HG02763 (cell line): ENCODE measurements around the gene CREM.
A peak's percentile ranks its signal among the peaks of the same experiment; 100 is the strongest.
"Not testable (repeated sequence)": the region's sequence is repeated elsewhere in the genome, so short reads cannot be mapped to it uniquely, and the experiment has no call there.

ENCODE experiments used
- ATAC-seq: cut with Tn5 transposase; IDR thresholded peaks from one replicate; pipeline ENCODE4 v1.9.1; 2021; ENCODE audit warnings: mild to moderate bottlenecking, moderate library complexity; ENCODE audit not compliant: unreplicated experiment

CREM gene

GRCh38 chr10:35126530-35127288 is at the start of gene CREM:
Gene CREM (plus strand): TSS chr10:35126846. CDS start chr10:35137836, 10,990 bp downstream.
- peak; percentile 75 for ATAC-seq

- no peak for ATAC-seq
Measured at GRCh38 chr10:35079265-35079664, 47.4 kb upstream of the CREM start.

- ATAC-seq = no peak
Measured at GRCh38 chr10:35079763-35080162, 46.9 kb upstream of the CREM start.

- ATAC-seq = not testable (repeated sequence)
Measured at GRCh38 chr10:35080261-35080660, 46.4 kb upstream of the CREM start.

GRCh38 chr10:35083242-35083641 is 43.4 kb upstream of the CREM start:
- no peak for ATAC-seq

- ATAC-seq = no peak
Measured at GRCh38 chr10:35089611-35090161, 37.0 kb upstream of the CREM start.

- peak; percentile 96 for ATAC-seq
Measured at GRCh38 chr10:35090162-35090954, 36.3 kb upstream of the CREM start, which contains the start of gene CUL2. Gene CUL2 (minus strand): TSS chr10:35090341. CDS start chr10:35071317, 19,024 bp downstream.

- ATAC-seq = no peak
Measured at GRCh38 chr10:35091994-35092790, 34.5 kb upstream of the CREM start.

- ATAC-seq = no peak
Measured at GRCh38 chr10:35092851-35093250, 33.8 kb upstream of the CREM start.

- no peak for ATAC-seq
Measured at GRCh38 chr10:35096312-35096711, 30.3 kb upstream of the CREM start.

- no peak for ATAC-seq
Measured at GRCh38 chr10:35097510-35097909, 29.1 kb upstream of the CREM start.

GRCh38 chr10:35103882-35104281 is 22.8 kb upstream of the CREM start:
- no peak for ATAC-seq

- no peak for ATAC-seq
Measured at GRCh38 chr10:35112571-35112970, 14.1 kb upstream of the CREM start.

GRCh38 chr10:35119378-35119777 is 7.3 kb upstream of the CREM start:
- ATAC-seq = no peak

- ATAC-seq = no peak
Measured at GRCh38 chr10:35124540-35124939, 2.1 kb upstream of the CREM start.

GRCh38 chr10:35126062-35126529 is 550 bp upstream of the CREM start:
- no peak for ATAC-seq

- peak; percentile 10 for ATAC-seq
Measured at GRCh38 chr10:35127289-35127891, 744 bp downstream of the CREM start.

GRCh38 chr10:35129185-35129674 is 2.6 kb downstream of the CREM start:
- ATAC-seq = no peak

GRCh38 chr10:35130663-35131062 is 4.0 kb downstream of the CREM start:
- no peak for ATAC-seq

- no peak for ATAC-seq
Measured at GRCh38 chr10:35132727-35133126, 6.1 kb downstream of the CREM start.
